Fibroblast of skin of right biceps (primary cell): ENCODE data around the gene IGFBPL1.

Experiments
- DNase-seq: peaks from one replicate; pipeline ENCODE4 v3.0.0-alpha.2; 2013

IGFBPL1 gene

DNA sequence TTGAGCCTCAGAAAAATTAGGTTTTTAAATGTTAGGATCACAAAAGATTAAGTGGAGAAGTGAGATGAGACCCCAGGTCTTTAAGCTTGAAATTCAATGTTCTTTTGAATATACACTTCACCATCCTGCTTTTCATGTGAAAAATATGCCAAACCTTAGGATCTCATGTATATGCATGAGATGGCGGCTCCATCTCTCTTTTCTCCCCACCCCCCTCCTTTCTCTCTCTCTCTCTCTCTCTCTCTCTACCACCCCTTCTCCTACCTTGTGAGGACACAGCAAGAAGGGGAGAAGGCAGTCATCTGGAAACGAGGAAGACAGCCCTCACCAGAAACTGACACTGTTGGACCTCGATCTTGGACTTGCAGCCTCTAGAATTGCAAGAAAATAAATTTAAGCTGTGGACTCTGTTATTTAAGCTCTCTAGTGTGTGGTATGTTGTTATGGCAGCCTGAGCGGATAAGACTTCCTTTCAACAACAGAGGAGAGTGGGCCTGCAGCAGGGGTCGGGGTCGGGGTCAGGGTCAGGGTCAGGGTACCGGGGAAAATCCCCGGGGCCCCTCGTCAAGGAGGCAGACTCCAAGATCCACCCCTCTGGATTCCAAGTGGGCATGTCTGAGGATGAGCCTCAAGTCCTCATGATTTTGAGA, 48.1 kb downstream of the IGFBPL1 start:
- DNase-seq: no peak

DNA sequence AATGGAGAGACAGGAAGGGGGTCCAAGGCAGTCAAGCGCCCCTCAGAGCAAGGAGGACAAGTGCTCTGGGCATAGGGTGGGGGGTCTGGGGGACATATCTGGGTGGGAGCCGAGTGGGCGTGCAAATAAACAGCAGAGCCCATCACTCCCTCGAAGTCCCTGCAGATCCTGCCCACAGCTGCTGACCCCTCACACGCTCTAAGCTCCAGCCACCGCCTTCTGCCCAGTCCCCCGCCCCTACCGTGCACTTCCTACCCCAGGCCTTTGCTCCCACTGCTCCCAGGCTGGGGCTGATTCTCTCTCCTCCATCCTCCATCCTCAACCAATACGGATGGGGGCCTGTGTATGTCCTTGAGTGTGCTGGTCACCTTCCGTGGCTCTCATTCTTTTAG, 48.7 kb downstream of the IGFBPL1 start:
- DNase-seq: no peak

DNA sequence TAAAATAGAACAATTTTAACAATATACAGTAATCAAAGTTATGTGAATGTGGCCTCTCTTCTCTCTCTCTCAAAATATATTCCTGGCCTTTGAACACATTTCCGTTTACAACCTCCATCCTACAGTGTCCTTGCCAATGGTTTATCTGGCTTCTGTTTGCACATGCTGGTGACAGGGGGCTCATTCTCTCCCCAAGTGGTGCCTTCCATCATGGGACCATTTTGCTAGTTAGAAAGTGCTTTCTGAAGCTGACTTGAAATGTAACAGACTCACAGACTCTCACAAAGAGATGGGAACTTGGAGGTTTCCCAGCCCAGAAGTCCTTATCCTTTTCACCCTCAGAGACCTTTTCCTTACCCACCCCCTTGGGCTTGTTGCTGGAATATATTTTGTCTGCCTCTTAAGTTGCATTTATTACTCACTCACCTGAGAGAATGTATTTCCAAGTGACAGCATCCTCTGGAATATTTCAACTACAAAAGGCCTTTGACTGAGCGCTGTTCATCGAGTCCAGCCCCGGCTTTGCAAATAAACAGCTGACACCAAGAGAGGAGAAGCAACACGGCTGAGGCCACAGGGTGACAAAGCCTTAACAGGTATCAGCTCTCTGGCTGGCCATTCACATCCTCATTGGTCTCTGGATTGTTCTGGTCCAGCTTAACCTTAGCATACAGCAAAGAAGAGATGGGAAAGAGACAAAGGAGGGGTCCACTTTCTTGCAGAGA, 49.2 kb downstream of the IGFBPL1 start:
- no peak for DNase-seq

DNA sequence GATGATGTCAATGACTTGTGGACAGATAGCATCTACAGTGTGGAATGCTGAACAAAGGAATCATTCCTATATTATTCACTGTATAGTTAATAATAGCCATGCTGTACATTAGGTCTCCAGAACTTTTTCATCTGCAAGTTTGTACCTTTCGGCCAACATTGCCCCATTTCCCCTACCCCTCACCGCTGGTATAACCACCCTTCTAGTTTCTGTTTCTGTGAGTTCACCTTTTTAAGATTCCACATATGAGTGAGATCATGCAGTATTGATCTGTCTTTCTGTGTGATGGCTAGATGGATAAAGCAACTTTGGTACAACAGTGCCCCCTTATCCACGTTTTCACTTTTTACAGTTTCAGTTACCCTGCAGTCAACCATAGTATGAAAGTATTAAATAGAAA, 50.6 kb downstream of the IGFBPL1 start:
- DNase-seq: no peak

DNA sequence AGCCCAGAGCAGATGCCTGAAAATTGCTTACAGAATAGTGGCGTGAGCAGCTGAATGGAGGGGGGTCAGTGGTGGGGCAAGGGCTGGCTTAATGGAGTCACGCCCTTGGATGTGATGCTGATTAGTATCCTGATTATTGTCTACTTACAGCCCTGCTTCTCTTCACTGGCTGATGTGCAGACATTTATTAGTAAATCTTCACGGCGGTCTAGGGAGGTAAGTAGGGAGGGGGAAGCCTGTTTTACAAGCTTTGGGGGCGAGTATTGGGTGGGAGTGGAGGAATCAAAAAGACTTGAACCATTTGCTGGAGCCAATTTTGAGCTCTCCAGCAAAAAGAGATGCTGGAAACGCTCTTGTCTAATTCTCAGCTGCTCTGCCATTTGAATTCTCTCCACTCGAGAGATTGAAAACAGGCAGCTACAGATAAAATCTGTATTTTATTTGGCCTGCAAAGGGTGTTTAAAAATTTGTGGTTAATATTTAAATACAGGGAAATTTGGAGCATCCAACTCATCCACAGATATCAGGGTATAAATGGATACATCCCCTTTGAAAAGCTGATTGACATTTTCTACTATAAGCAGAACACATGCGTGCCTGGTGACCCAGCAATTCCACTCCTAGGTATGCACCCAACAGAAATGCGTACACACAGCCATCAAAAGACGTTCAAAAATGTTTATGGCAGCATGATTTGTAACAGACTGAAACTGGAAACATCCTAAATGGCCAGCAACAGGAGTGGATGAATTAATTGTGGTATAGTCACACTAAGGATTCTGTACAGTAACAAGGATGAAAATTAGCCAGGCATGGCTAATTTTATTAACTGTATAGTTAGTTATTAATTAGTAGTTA, 51.3 kb downstream of the IGFBPL1 start:
- DNase-seq: no peak

DNA sequence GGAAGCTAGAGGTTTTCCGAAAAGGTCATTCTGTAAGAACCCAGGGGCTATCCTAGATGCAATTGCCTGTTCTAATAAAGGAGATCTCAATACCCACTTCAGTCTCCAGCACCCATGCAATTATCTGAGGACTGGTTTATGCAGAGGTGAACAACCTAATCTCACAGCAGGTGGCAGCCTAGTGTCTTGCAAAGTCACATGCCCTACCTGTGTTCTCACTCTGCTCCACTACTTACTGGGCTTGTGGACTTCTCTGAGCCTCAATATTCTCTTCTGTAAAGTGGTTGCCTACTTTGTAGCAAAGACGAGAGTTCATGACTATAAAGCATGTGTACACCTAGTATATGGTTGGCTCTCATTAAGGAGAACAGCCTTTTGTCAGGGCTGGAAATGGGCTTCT, 52.8 kb downstream of the IGFBPL1 start:
- DNase-seq: peak; percentile 28

DNA sequence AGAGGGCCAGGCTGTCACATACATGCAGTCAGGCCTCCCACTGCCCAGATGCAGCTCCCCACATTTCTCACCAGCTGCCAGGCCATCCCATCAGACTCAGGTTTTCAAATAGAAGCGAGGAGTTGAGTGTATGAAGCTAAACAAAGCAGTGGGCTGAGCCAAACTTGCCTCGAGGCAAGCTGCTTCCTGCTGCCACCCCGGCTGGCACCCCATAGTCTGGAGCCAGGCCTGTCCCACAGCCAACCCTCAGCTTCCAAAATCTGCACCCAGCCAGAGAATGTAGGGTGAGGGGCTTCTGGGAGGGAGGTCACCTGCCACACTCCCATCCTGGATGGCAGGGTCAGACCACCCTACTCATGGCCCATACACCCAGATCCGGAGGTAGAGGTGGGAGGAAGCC, 54.1 kb downstream of the IGFBPL1 start:
- no peak for DNase-seq

DNA sequence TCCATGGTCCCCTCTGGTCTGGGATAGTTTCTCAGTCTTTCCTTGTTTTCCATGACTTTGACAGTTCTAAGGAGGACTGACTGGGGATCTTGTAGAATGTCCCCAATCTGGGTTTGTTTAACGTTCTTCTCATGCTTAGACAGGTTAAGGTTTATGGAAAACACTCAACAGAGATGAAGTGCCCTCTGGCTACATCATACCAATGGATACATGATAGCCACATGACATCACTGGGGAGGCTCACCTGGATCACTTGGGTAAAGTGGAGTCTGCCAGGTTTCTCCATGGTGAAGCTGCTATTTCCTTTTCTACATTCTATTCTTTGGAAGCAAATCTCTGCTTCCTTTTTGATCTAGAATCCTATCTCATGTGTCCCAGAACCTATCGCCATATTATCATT, 55.5 kb downstream of the IGFBPL1 start:
- DNase-seq: no peak

DNA sequence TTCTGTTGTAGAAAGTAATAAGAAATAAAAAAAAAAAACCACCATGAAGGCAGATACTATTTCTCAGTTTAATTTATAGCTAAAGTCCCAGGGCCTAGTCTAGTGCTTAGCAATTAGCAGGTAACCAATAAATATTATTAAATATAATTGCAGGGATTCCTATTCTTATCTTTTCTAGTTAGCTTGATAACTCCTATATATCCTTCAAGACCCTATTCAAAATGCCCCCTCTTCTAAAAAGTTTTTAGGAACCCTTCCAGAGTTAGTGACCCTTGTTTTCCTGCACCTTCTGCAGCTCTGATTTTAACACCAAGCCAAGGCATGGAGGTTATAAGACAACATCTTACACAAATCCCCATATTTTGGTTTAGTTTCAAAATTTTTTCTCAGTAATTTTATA, 56.4 kb downstream of the IGFBPL1 start:
- DNase-seq: no peak

DNA sequence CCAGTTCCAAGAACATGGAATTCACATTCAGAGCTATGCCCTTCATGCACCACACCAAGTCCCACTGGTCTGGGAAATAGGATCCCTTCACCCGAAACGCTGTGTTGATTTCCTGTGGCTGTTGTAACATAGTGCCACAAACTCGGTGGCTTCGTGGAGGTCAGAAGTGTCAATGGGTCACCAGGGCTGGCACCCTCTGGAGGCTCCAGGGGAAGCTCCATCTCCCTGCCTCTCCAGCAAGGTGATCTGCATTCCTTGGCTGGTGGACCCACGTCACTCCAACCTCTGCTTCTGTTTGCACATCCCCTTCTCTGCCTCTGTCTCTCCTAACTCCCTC, 60.7 kb downstream of the IGFBPL1 start:
- DNase-seq: no peak

DNA sequence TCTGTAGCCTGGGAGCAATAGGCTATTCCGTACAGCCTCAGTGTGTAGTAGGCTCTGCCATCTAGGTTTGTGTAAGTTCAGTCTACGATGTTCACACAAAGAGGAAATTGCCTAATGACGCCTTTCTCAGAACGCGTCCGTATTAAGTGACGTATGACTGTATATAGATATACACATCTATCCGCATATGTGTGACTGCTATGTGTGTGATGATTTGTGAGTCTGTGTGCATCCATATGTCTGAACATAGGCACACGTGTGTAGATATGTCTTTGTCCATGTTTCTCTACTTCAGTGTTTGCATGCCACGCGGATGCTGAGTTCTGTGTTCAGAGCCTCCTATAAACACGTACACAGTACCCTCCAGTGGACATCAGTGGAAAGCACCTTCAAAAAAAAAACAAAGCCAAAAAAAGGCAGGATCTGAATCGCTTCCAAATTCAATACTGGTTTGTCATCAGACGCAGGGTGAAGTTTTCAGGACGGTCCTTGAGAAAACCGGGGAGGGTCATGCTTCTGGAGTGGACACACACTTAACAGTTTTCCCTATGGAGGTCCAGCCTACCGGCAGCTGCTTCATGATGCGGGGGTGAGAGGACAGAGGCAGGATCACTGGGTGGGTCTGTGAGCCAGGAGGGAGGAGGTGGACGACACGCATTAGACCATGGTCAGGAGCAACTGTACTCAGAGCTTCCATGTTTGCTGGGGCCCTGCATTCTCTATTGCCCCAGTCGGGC, 61.2 kb downstream of the IGFBPL1 start:
- DNase-seq: peak; percentile 85

DNA sequence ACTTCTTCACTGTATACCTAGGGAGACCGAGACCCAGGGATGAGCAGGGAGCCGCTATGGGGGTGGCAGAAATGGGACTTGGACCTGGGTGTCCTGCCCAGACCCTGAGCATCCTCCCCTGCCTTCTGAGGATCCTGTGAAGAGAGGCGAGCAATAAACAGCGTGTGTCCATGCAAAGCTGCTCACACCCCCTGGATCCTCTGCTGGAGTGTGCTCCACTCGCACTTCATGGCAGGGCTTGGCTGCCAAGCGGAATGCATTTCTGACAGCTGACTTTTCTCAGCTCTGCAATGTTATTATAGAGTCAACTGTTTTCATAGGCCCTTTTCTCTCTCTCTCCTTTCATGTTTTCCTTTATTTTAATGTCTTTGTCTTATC, 62.8 kb downstream of the IGFBPL1 start:
- peak; percentile 38 for DNase-seq

DNA sequence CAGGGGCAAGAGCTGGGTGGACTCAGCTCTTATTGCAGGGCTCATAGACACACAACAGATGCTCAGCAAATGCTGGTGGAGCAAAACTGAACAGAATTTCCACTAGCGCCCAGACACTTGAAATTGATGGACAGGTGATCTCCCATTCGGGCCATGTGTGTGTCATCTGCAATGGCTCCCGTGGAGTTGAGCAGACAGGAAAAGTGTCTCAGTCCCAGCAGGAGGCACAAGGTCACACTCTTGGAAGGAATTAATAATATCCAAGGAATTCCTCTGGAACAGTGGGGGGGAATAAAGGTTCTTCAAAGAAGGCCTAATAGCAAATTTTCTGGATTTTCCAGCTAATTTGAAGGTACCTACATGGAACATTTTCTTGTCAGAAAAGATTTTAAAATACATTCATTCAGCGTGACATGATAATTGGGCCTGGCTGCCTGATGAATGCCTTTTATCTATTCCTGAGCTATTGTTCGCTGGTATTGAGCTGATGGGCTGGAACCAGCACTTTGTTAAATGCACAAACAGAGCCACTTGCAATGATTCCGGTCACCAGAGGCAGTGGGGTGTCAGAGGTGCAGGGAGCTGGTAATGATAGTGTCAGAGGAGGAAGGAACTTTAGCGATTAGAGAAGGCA, 63.3 kb downstream of the IGFBPL1 start:
- DNase-seq: peak; percentile 55

DNA sequence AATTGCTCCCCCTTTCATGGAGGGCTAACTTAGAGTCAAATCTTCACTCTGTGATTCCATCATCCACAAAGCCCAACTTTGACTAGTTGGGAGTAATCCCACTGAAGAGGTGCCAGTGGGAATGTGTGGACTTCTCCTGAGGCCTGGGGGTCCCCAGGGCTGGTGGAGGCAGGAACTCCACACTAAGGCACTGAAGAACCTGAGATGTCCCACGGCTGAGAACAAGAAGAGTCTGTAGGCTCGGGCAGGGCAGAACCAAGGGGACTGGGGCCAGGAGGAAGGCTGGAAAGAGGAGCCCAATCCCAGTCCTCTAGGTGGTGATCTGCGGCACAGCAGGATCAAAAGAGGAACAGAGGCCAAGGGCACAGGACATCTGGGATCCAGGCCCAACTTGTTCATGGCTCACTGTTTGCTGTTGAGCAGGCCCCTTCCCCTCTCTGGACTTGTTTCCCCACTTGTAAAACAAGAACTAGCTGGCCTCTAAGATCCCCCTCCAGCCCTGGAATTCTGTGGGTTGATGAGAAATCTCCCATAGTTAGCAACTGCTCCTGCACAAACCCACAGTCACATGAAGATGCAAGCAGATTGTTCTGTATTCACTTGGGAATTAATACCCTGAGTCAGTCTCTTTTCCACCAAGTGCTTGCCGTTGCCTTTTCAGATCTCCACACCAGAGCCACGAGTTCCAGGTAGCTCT, 64.4 kb downstream of the IGFBPL1 start:
- DNase-seq: peak; percentile 71

DNA sequence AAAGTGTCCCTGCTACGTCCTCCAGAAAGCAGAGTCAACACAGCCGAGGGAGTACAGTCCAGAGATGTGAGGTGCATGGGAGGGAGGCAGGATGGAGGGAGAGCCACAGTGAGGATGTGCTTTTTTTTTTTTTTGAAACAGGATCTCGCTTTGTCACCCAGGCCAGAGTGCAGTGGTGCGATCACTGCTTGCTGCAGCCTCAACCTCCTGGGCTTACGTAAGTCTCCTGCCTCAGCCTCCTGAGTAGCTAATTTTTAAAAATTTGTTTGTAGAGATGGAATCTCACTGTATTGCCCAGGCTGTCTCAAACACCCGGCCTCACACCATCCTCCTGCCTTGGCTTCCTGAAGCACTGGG, 65.0 kb downstream of the IGFBPL1 start:
- no peak for DNase-seq

DNA sequence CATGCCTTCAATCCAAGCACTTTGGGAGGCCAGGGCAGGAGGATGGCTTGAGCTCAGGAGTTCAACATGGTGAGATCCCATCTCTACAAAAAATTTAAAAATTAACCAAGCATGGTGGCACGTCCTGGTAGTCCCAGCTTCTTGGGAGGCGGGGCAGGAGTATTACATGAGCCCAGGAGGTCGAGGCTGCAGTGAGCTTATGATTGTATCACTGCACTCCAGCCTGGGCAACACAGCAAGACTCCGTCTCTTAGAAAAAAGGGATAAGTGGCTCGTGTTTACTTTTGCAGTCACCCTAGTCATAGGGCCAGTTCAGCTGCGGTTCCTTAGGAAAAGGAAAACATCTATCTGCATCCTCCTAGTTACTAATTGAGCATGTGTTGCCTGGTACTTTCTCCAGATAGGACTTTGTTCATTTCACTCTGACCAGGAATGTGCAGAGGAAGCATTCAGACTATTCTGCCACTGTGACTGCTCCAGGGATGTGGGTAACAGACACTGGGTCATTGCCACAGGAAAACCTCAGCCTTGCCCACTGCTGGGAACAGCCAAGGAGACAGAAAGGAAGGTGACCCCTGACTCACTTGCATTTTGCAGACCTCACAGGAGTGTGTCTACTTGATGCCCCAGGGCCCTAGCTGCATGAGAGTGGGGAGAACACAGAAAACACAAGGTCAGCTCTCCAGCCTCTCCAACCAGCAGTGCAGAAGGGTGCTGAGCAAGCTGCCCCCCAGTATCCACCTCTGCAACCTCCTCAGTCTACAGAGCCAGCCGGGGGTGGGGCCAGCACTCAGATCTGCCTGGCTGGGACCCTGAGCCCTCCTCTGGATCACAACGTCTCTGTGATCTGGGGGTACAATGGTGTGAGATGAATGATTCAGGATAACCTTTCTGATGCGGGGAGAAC, 65.6 kb downstream of the IGFBPL1 start:
- DNase-seq: peak; percentile 28

DNA sequence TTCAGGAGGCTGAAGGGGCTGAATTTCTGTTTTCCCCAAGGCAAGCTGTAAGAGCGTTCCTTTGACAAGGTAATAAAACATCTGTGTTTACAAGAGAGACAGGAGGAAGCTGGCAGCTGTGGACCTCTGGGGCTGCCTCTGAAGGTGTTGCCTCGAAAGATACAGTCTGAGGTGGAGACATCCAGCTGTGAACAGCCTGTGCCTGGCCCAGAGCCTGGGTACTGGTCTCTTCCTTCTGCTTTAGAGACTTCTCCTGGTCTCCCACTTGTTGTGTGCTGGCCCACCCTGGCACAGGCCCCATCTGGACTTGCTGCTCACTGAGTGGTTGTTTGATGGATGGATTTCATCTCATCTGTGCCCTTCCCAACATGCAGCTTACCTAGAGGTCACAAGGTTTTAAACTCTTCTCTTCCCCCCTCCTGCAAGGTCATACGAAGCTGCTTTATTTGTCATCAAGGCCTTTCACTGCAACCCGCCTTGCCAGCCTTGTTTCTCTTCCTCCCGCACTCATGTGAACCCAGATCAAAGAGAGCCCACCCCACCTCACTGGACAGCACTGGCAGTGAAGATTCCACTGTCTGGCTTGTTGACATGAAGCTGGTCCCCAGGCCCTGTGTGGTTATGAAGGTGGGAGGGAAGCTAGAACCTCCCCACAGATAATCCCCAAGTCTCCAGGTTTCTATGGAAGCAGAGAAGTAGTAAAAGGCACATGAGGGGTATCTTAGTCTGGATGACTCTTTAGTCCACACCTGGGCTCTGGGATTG, 66.7 kb downstream of the IGFBPL1 start:
- no peak for DNase-seq

DNA sequence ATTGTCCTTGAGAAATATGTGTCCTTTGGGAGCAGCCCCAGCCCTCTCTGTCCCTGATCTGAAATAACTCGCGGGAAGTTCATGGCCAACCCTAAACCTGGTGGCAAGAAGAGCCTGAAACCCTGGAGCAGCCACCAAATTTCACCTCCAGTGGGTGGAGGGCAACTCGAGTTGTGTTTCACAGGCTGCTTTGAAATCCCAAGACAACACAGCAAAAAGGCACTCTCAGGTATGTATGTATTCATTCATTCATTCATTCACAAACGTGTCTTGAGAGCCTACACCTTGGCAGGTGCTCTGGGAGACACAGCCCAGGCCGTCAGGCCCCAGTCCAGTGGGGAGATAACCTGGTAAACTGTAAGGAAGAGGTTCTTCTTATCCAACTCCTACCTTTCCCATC, 67.4 kb downstream of the IGFBPL1 start:
- DNase-seq: no peak
